GM19240 (cell line): ENCODE results near the gene CACNA1C.

Source experiments
- DNase-seq: peaks from one replicate; pipeline ENCODE4 v3.0.0; 2011; ENCODE audit warnings: low spot score; ENCODE audit not compliant: insufficient read length

The CACNA1C gene

DNA sequence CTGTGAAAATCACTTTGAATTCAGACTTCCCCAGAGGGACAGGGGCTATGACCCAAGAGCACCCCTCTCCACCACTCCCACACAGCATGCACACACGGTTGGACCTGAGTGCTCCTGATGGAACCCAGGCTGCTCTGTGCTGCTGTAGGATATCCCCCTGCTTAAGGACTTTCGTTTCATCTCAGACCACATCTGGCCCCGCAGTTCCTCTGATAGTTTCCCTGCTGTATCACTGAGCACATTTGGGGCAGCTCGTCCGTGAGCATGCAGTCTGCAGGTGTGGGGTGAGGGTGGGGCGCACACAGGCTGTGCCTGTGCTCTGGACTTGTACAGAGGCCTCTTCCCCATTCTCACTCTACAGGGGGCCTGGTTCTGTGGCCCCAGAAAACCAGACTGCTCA lies 396.8 kb downstream of the CACNA1C start:
- no peak for DNase-seq

GRCh38 chr12:2450553-2450952 lies 397.8 kb downstream of the CACNA1C start:
- no peak for DNase-seq

GRCh38 chr12:2451025-2451424 lies 398.2 kb downstream of the CACNA1C start:
- no peak for DNase-seq

- no peak for DNase-seq
These were observed 398.7 kb downstream of the CACNA1C start for GRCh38 chr12:2451497-2451896.

DNA sequence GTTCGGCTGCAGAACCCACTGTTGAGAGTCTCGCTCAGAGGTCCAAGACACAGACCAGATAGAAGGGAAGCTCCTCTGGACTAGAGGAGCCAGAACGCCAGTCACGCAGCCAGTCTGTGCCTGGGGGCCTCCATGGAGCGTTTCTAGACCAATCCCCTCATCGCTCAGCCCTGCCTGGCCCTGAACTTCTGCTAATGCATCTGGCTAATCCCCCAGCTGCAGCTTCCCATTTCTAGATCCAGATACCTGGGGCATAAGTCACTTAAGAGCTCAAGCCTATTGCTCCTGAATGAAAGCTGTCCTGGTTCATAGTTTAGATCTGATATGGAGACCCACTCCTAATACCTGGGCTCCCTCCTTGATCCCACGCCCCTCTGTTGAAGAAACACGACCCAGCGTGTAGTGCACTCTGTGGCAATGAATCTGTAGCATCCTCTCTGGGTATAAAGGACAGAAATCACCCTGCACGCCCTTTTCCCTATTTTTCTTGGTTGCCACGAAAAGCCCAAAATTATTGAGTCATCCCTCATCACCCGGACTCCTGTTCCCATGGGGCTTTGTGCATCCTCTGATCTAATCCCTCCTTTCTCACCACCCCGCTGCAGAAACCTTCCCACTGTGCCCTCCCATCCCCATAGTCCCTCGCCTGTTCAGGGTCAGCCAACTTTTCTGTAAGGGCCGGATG lies 400.4 kb downstream of the CACNA1C start:
- no peak for DNase-seq

DNA sequence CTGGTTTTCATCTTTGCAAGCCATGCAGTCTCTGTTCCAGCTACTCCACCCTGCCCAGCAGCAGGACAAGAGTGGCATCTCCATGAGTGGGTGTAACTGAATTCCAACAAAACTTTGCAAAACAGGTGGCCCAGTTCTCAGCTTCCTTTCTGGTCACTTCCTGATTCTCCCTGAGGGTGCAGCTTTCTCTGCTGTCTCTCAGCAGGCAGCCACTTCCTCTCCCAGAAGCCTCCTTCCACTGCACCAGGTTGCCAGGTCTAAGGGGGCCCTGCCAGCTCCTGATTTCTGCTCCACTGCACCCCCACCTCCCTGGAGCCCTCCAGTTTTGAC lies 400.9 kb downstream of the CACNA1C start:
- DNase-seq: no peak

- no peak for DNase-seq
These were observed 401.9 kb downstream of the CACNA1C start for GRCh38 chr12:2454601-2455177.

DNA sequence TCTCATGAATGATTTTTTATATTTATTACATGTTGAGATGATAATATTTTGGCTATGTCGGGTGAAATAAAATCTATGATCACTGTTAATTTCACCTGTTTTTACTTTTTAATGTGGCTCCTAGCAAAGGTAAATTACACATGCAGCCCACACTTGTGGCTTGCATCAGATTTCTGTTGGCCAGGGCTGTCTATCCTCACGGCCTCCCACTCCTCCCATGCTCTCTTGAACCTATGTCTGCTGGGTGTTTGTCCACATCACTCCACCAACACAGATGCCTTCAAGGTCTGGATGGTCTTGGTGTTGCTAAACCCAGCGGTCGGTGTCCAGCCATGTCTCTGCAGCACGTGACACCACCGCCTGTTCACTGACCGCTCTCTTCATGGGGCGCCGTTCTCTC lies 402.6 kb downstream of the CACNA1C start:
- no peak for DNase-seq

- DNase-seq: no peak
These were observed 403.5 kb downstream of the CACNA1C start for GRCh38 chr12:2456122-2456812.

DNA sequence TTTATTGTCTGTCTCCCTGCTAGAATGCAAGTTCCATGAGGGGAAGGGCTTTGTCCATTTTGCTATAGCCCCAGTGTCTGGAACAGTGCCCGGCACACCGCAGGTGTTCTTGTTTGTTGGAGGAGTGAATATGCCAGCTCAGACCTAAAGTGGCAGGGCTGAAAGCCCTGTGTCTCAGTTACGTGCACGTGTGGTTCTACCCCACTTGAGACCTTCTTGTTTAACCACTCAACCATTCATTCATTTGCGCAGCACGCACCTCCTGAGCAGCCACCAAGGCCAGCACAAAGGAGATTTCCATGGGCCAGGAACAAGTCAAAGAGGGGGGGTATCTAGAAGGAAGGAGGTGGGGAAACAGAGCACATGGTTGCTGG lies 404.0 kb downstream of the CACNA1C start:
- no peak for DNase-seq

DNA sequence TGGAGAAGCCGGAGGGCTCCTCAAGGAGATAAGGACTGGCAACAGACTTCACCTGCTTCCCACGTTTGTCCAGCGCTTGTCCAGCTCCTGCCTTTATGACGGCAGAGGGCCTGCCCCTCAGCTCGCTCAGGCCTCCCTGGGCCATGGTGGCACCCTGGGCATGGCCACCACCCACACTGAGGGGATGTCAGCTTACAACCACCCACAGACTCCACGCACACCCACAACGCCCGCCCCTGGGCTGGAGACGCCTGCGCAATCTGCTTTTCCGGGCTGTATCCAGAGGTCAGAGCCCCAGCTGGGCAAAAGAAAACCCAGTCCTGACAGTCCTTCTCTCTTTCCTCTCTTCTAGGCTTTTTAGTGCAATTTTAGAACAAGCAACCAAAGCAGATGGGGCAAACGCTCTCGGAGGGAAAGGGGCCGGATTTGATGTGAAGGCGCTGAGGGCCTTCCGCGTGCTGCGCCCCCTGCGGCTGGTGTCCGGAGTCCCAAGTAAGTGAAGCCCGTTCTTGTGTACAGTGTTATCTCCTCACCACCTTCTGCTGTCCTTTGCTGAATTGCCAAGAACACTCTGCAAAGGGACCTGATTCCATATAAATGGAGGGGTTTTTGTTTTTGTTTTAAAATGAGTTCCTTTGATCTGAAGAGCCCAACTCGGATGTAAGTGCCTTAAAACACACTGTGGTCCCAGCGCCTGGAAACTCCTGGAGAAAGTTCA lies 404.6 kb downstream of the CACNA1C start:
- no peak for DNase-seq

DNA sequence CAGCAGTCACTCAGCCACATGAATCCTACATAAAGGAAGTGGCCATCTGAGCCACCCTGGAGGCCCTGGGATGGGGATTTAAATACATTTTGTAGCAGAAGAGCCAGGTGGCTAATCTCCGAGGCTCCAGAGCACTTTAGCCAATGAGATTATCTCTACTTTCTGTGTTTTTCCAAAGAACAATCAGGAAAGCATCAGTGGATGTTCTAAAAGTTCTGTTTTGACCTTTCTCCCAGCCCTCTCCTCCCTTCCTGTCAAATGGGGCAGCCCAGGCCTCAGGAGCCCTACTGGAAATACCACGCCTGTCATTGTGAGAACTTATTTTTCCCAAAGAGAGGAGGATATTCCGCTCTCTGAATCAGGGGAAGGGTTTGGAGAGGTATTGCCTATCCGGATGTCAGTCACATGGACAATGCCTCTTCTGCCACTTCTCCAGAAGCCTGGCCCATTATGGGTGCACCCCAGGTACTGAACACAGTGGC lies 405.2 kb downstream of the CACNA1C start:
- no peak for DNase-seq

- no peak for DNase-seq
These were observed 407.4 kb downstream of the CACNA1C start for GRCh38 chr12:2460051-2460670.

GRCh38 chr12:2461046-2461445 lies 408.3 kb downstream of the CACNA1C start:
- DNase-seq: no peak

GRCh38 chr12:2461645-2462044 lies 408.9 kb downstream of the CACNA1C start:
- DNase-seq: no peak

DNA sequence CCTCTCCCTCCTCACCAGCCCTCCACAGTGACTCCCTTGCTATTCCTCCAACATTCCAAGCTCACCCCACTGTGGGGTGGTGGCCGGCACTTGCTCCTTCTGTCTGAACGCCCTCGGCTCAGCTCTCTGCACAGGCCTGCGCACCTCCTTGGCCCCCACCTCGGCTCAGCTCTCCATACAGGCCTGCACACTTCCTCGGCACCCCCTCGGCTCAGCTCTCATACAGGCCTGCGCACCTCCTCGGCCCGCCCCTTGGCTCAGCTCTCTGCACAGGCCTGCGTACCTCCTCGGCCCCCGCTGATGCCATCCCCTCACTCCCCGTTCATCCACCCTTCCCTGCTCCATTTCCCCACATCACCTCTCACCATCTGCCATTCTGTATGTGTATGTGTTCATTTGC lies 409.3 kb downstream of the CACNA1C start:
- no peak for DNase-seq

DNA sequence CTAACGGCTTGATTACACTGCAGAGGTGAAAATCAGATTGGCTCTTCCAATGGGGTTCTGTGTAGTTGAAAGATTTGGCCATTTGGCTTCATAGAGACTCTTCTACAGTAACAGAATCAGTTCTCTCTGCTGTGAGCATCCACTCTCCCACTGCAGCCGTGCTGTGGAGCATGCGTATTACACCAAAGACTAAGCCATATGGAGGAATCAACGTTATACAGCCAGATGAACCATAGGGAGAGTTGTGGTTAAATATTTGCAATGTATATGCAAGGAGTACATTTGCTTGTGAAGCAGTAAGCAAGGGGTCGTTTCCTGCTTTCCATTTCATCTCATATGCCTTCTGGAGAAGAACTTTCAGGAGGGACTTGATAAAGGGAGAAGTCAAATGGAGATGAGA lies 410.9 kb downstream of the CACNA1C start:
- no peak for DNase-seq

- DNase-seq: no peak
These were observed 412.9 kb downstream of the CACNA1C start for GRCh38 chr12:2465681-2466080.

DNA sequence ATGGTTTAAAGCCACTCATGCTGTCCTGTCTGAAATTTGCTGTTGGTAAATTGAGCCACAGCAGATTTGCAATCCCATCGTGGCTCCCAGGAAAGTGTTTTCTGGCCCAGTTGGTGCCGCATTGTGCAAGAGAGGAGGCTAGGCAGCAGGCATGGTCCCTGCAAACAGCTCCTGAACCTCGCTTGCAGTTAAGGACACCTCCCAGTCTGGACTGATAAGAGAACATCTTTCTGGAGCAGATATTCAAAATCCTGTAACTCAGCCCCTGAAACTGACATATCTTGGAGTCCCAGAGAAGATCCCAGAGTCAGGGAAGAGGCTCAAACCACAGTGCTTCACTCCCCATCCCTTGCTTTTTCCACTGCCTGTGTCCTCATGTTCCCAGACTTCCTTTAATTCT lies 413.4 kb downstream of the CACNA1C start:
- no peak for DNase-seq

GRCh38 chr12:2467447-2468195 lies 414.8 kb downstream of the CACNA1C start:
- no peak for DNase-seq

DNA sequence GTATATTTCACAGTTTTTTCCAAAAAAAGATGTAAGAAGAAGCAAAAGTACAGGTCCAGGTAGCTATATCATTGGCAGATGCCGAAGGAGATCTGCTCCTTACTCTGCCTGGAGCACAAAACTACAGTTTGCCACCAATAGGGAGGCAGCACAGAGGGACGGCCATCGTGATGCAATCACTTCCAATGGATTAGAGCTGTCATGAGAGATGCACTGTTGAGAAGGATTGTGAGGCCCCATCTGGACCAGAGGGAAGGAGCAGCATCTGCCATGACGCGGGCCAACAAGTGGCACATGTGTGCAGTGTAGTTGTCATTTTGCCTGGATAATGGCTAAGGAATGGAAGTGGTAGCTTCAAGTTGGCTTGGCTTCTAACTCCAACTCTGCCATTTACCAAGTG lies 423.2 kb downstream of the CACNA1C start:
- DNase-seq: no peak
